ENCODE results near the gene PHF21B.

DNA sequence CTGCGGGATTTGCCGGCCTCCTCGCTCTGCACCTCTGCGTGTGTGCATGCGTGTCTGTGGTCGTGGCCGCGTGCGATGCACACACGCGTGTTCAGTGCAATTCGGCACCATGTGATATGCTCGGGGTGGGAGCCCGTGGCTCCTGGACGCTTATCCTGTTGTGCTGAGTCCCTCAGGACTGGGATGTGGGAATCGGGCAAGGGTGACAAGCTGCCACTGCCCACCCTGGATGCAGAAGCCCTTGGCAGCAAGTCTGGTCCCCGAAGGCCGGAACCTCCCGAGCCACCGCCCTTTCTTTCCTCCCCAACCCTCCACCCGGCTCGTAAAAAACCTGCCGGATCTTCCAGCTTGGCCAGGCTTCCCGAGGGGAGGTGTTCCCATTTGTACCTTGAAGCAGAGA lies 128.2 kb downstream of the PHF21B start:
- TF ChIP-seq, protein P1, sequence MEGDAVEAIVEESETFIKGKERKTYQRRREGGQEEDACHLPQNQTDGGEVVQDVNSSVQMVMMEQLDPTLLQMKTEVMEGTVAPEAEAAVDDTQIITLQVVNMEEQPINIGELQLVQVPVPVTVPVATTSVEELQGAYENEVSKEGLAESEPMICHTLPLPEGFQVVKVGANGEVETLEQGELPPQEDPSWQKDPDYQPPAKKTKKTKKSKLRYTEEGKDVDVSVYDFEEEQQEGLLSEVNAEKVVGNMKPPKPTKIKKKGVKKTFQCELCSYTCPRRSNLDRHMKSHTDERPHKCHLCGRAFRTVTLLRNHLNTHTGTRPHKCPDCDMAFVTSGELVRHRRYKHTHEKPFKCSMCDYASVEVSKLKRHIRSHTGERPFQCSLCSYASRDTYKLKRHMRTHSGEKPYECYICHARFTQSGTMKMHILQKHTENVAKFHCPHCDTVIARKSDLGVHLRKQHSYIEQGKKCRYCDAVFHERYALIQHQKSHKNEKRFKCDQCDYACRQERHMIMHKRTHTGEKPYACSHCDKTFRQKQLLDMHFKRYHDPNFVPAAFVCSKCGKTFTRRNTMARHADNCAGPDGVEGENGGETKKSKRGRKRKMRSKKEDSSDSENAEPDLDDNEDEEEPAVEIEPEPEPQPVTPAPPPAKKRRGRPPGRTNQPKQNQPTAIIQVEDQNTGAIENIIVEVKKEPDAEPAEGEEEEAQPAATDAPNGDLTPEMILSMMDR (IDR thresholded peaks at IDR 0.05) = no peak
- no peak for TF ChIP-seq POLR2A (IDR thresholded peaks at IDR 0.05)
